GM12891 (cell line): ENCODE measurements around the gene RNF115.
A peak's percentile ranks its signal among the peaks of the same experiment; 100 is the strongest.

Source experiments
- DNase-seq: peaks from one replicate; pipeline ENCODE4 v3.0.0; 2011; ENCODE audit warnings: low spot score; ENCODE audit not compliant: insufficient read length
- FAIRE-seq: peaks from 2 replicates; lab custom pipeline; 2011; peaks lifted over from hg19 to GRCh38; lab: Jason Lieb, UNC
- PAX5 ChIP-seq: IDR thresholded peaks from 2 replicates; pipeline ENCODE4 v1.6.1; 2011; ENCODE audit warnings: low read length, moderate library complexity, mild to moderate bottlenecking; ENCODE audit not compliant: insufficient read depth, severe bottlenecking
- POLR2A ChIP-seq: IDR thresholded peaks from 2 replicates; pipeline ENCODE4 v1.6.1; 2011; ENCODE audit warnings: low read depth, low read length, control low read depth
- POLR2AphosphoS5 ChIP-seq: IDR thresholded peaks from 2 replicates; pipeline ENCODE4 v1.6.1; 2011; ENCODE audit warnings: low read depth, low read length, control low read depth
- POU2F2 ChIP-seq: IDR thresholded peaks from 2 replicates; pipeline ENCODE4 v1.6.1; 2011; ENCODE audit warnings: low read depth, mild to moderate bottlenecking, control low read depth, low read length, moderate library complexity
- SPI1 ChIP-seq: IDR thresholded peaks from 2 replicates; pipeline ENCODE4 v1.6.1; 2011; ENCODE audit warnings: low read depth, low read length, control low read depth
- TAF1 ChIP-seq: IDR thresholded peaks from 2 replicates; pipeline ENCODE4 v1.6.1; 2011; ENCODE audit warnings: low read depth, low read length, control low read depth

Gene RNF115

DNA sequence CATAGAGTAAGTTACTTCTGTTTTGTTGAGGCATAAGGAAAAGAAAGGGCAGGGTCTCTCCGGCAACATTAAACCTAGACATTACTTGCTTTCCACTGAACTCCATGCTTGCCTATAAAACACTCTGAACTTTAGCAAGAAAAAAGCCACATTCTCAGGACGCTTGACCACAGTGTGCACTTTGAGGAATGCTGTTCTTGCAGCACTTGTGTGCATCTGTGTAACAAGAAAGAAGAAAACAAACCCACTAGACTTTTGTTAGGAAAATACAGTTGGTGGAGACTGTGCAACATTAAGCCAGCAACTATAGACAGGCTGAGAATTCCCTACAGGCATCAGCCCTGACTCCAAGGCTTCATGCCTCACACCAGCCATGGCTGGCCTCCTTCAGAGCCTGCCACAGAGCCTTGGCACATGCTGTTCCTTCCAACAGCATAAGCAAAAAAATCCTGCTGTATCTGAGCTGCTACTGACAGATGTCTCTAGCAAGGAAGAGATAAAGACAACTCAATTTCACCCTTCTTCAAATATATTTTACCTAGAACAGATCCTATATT is 122.5 kb downstream of the RNF115 start:
- FAIRE-seq, result no peak
- no peak for DNase-seq
- TF ChIP-seq POLR2A (no peak), POLR2AphosphoS5 (no peak), POU2F2 (no peak), SPI1 (no peak), TAF1 (no peak), PAX5 (no peak)

DNA sequence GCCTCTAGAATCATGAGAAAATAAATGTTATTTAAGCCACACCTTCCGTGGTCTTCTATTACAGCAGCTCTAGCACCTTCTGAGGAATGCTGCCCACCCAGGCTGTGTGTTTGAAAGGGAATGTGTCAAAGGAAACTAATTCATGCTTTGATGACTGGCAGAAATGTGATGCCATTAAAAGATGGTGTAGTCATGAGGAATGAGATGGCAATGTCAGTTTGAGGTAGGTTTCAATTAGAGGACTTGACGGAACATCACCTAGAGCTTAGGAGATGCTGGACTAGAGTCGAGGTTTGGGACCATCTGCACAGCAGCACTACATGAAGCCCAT is 127.3 kb downstream of the RNF115 start:
- TF ChIP-seq POU2F2 (no peak), POLR2A (no peak), POLR2AphosphoS5 (no peak), TAF1 (no peak), SPI1 (no peak), PAX5 (no peak)
- FAIRE-seq, result no peak
- DNase-seq, result no peak

DNA sequence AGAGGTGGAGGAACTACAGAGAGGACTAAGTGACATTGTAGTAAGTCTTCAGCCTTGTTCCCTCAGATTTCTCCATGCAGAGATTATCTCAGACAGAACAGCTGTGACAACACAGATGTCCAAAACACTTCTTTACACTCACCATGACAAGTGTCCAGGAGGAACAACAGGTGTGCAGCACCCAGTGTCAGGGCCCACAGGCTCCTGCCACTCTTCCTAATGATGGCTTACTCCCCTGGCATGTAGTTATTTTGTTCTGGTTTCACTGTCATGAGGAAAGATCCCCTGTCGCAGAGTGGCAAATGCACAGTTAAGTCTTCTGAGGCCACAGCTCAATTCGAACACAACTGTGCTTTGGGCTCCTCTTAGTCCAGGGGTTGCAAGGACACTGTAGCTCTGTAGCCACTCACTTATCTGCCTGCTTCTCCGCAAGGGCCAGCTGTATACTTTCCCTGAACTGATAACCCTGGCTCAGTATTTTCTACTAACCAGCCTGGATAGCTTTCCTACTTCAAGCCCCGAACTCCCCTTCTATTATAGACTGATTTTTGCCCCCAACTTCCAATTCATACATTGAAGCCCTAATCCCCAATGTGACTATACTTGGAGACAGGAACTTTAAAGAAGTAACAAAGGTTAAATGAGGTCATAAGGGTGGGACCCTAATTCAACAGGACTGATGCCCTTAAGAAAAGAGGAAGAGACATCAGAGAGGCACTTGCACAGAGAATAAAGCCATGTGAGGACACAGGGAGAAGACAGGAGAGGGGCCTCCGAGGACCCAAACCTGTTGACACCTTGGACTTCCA is 127.9 kb downstream of the RNF115 start:
- DNase-seq (no peak), FAIRE-seq (no peak)
- TF ChIP-seq SPI1 (no peak), TAF1 (no peak), POLR2A (no peak), POLR2AphosphoS5 (no peak), PAX5 (no peak), POU2F2 (no peak)

DNA sequence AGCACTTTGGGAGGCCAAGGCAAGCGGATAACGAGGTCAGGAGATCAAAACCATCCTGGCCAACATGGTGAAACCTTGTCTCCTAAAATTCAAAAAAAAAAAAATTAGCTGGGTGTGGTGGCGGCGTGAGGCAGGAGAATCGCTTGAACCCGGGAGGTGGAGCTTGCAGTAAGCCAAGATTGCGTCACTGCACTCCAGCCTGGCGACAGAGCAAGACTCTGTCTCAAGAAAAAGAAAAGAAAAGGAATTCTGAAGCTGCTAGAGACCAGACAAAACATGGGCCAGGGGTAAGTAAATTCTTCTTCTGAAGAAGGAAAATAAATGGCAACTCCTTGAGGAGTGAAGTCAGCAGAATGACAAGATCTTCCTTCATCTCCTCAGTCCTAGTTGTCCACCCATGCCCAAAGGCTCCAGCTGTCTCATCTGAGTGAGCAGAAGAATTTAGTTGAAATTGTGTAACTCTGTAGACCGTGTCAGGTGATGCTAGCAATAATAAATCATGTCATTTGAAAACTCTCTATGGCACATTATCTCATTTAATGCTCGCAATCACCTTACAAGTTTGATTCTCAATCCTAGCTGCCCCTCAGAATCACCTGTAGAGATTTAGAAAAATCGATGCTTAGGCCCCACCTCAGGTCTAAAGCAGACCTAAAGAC is 131.0 kb downstream of the RNF115 start:
- no peak for TF ChIP-seq POU2F2
- no peak for TF ChIP-seq TAF1
- no peak for TF ChIP-seq SPI1
- TF ChIP-seq PAX5, result no peak
- TF ChIP-seq POLR2AphosphoS5, result no peak
- no peak for TF ChIP-seq POLR2A
- DNase-seq, result no peak
- no peak for FAIRE-seq

DNA sequence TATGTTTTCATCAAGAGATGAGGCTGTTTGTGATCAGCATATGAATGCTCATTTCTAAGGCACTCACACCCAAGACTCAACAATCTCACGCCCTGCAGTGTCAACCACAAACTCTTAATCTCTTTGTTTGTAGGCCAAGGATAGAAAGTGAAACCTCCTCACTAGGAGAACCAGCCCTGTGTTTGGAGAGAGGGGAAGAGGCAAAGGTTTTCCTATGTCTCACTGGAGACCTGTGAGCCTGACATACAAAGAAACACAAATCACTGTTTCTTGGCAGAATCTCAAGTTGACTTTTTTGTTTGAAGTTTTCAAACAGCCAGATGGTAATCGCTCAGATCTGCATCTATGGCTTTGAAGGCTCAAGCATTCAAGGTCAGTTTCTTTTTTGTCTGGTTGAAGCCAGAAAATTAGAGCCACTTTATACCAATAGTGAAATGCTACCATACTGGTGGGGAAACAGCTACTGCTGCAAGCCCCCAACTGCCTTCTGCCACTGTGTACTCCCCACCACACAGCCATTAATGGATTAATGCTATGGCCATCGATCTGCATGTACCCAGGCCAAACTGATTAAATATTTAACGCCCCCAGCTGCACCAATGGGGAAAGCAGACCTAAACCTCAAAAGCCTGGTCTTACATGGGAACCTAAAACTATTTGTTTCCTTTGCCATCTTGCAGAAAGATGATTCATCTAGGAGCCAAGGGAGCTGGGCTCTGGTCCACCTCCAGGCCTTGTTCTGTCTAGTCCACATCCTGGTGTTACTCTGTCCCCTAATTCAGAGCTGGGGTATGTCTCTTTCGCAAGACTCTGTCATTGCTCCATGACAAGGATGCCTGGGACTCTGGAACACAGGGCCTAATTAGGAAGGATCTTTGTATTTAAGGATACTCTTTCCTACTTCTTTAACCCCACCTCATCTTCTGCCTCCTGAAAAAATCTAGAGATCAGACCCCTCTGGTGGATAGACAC is 133.0 kb downstream of the RNF115 start:
- FAIRE-seq (peak; percentile 50), DNase-seq (peak; percentile 56)
- TF ChIP-seq SPI1 (no peak), TAF1 (no peak), POLR2A (no peak), POLR2AphosphoS5 (no peak), PAX5 (no peak), POU2F2 (no peak)

DNA sequence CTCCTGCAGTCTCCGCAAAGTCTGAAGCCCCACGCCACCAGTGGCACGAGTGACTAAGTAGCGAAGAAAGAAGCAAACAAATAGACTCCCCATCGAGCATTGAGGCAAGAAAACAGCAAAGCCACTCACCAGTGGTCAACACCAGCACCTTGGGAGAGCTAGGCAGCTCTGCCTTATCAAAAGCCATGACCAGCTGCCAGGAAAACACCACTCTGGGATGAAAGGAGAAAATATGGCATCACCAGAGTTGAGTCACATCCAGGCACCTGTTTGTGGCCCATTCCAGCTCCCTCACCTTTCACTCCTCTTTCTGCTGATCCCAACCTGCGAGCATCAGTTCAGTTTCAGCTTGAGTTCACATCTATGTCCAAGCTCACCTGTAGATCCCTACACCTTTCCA is 134.0 kb downstream of the RNF115 start:
- no peak for FAIRE-seq
- TF ChIP-seq POLR2AphosphoS5, result no peak
- TF ChIP-seq SPI1, result no peak
- no peak for TF ChIP-seq TAF1
- no peak for TF ChIP-seq POU2F2
- no peak for TF ChIP-seq PAX5
- TF ChIP-seq POLR2A, result no peak
- no peak for DNase-seq

DNA sequence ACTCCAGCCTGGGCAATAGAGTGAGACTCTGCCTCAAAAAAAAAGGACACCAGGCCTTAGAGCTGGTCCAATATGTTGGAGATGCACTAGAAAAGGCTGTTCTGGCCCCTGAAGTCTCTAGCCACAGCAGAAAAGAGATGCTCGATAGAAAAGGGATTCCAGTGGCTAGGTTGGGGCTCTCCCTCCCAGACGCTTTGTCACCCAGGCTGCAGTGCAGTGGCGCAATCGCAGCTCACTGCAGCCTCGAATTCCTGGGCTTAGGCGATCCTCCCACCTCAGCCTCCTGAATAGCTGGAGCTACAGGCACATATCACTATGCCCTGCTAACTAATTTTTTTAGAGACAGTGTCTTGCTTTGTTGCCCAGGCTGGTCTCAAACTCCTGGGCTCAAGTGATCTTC is 135.0 kb downstream of the RNF115 start:
- no peak for DNase-seq
- FAIRE-seq, result no peak
- TF ChIP-seq POLR2A (no peak), POLR2AphosphoS5 (no peak), SPI1 (no peak)
